Measurements from ENCODE around the gene ACTN1.

Gene ACTN1

DNA sequence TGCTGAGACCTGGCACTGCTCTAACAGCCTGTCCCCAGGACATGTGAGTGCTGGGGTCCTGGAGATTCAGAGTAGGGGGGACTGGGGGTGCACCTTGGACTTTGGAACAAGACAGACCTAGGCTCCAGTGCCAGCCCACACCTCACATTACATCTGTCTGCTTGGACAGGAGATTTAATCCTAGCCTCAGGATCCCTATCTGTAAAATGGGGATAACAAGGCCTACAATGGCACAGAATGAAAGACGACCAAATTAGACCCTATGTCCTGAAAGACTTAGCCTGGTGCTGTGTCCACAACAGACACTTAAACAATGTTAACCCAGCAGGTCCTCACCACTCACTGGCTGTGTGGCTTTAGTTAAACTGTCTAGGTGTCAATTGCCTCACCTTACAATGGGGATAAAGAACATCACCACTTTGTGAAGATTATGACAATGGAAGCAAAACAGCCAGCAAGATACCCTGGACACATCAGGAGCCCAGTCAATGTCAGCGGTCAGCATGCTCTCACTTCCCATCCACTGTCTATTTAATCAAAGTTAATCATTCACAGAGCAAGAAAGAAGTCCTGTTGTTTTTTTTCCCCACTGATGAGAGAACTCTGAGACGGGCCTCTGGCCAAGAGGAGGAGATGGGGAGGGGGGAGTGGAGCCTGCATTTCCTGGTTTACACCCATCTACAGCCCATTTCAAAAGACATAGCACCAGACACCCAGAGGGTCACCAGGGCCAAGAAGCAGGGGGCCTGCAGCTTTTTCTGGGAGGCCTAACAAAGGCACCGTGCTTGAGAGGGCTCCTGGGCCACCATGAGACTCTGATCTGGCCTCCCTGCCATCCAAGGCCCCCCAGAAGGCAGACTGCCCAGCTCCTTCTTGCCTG lies 40.6 kb downstream of the ACTN1 start:
- ChIA-PET POLR2A (interaction anchor here (1.4 kb wide), 1 partner anchor 10 kb away, joined by 8 read pairs; no protein-coding TSS in a partner anchor), CTCF (no interaction called here)
- DNase-seq (ENCODE audit: extremely low spot score) = no peak
- no peak for TF ChIP-seq LEF1 (IDR thresholded peaks at IDR 0.05; ENCODE audit: borderline replicate concordance)
- no peak for TF ChIP-seq BHLHE40 (IDR thresholded peaks at IDR 0.05; ENCODE audit: borderline replicate concordance)
- no peak for TF ChIP-seq ELF4 (IDR thresholded peaks at IDR 0.05)
- no peak for TF ChIP-seq FOXA1 (IDR thresholded peaks at IDR 0.05)
- TF ChIP-seq FOXK2 (IDR thresholded peaks at IDR 0.05) = no peak
- no peak for TF ChIP-seq ZNF384 (IDR thresholded peaks at IDR 0.05)
- TF ChIP-seq PKNOX1 (IDR thresholded peaks at IDR 0.05) = no peak
- no peak for TF ChIP-seq SP1 (IDR thresholded peaks at IDR 0.05)
- TF ChIP-seq TARDBP (IDR thresholded peaks at IDR 0.05) = no peak
- no peak for TF ChIP-seq HDGF (IDR thresholded peaks at IDR 0.05; ENCODE audit: borderline replicate concordance)
- no peak for TF ChIP-seq FOXM1 (IDR thresholded peaks at IDR 0.05; ENCODE audit: borderline replicate concordance)
- no peak for TF ChIP-seq ARNT (IDR thresholded peaks at IDR 0.05)
- no peak for TF ChIP-seq NFRKB (IDR thresholded peaks at IDR 0.05)
- no peak for TF ChIP-seq L3MBTL2 (conservative IDR thresholded peaks at IDR 0.05)
- no peak for TF ChIP-seq CTBP1 (IDR thresholded peaks at IDR 0.05; ENCODE audit: borderline replicate concordance)
- TF ChIP-seq SUZ12 (IDR thresholded peaks at IDR 0.05) = no peak

DNA sequence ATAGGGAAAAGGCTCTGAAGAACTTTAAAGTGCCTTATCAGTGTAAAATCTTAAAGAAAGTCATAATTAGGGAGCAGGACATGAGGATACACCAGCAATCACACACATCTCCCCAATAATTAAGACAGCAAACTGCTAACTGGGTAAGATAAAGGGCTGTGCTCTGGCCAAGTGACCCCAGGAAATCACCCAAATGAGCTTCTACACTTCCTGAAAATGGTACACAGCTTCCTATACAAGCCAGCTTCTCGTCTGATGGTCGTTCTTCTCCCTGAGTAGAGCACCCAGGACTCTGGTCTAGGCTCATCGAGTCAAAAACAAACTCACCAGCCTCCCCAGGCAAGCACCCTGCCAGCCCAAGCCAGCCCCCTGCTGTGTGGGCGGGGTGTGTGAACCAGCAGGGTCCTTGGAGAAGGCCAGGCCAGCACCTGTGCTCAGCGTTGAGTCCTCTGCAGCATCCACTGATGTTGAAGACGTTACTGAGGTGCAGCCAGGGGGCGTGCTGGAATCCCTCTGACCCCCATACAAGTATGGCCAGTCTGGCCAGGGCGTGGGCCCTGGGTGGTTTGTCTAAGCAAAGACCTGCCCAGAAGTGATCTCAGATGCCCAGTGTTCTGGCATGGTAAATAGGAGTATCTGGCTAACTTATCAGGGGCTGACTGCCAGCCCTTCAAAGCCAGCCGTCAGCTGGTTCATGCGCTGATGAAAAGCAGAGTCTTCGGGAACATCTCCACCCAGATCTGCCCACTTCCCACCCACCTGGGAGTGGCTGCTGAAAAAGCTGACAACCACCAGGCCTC lies 41.4 kb downstream of the ACTN1 start:
- POLR2A ChIA-PET = no interaction called here
- no peak for DNase-seq (ENCODE audit: extremely low spot score)
- CTCF ChIA-PET = no interaction called here
- TF ChIP-seq FOXK2 (IDR thresholded peaks at IDR 0.05) (no peak), ARNT (IDR thresholded peaks at IDR 0.05) (no peak), PKNOX1 (IDR thresholded peaks at IDR 0.05) (no peak), SUZ12 (IDR thresholded peaks at IDR 0.05) (no peak), L3MBTL2 (conservative IDR thresholded peaks at IDR 0.05) (no peak), LEF1 (IDR thresholded peaks at IDR 0.05; ENCODE audit: borderline replicate concordance) (no peak), ELF4 (IDR thresholded peaks at IDR 0.05) (no peak), NFRKB (IDR thresholded peaks at IDR 0.05) (no peak), CTBP1 (IDR thresholded peaks at IDR 0.05; ENCODE audit: borderline replicate concordance) (no peak), TARDBP (IDR thresholded peaks at IDR 0.05) (no peak), BHLHE40 (IDR thresholded peaks at IDR 0.05; ENCODE audit: borderline replicate concordance) (no peak), SP1 (IDR thresholded peaks at IDR 0.05) (no peak), HDGF (IDR thresholded peaks at IDR 0.05; ENCODE audit: borderline replicate concordance) (no peak), ZNF384 (IDR thresholded peaks at IDR 0.05) (no peak), FOXM1 (IDR thresholded peaks at IDR 0.05; ENCODE audit: borderline replicate concordance) (no peak), FOXA1 (IDR thresholded peaks at IDR 0.05) (no peak)

GRCh38 chr14:68936980-68937379 lies 42.1 kb downstream of the ACTN1 start:
- POLR2A ChIA-PET = no interaction called here
- CTCF ChIA-PET = no interaction called here
- TF ChIP-seq CTBP1 (IDR thresholded peaks at IDR 0.05; ENCODE audit: borderline replicate concordance) = no peak
- TF ChIP-seq BHLHE40 (IDR thresholded peaks at IDR 0.05; ENCODE audit: borderline replicate concordance) = no peak
- peak; percentile 91 for TF ChIP-seq ZNF384 (IDR thresholded peaks at IDR 0.05)
- no peak for DNase-seq (ENCODE audit: extremely low spot score)

- TF ChIP-seq FOXA1 (IDR thresholded peaks at IDR 0.05) (no peak), SP1 (IDR thresholded peaks at IDR 0.05) (no peak), HDGF (IDR thresholded peaks at IDR 0.05; ENCODE audit: borderline replicate concordance) (no peak), ELF4 (IDR thresholded peaks at IDR 0.05) (no peak), TARDBP (IDR thresholded peaks at IDR 0.05) (no peak), SUZ12 (IDR thresholded peaks at IDR 0.05) (no peak), LEF1 (IDR thresholded peaks at IDR 0.05; ENCODE audit: borderline replicate concordance) (no peak), L3MBTL2 (conservative IDR thresholded peaks at IDR 0.05) (no peak), FOXM1 (IDR thresholded peaks at IDR 0.05; ENCODE audit: borderline replicate concordance) (no peak), PKNOX1 (IDR thresholded peaks at IDR 0.05) (no peak)
- CTCF ChIA-PET = no interaction called here
- POLR2A ChIA-PET = no interaction called here
- no peak for DNase-seq (ENCODE audit: extremely low spot score)
Observed at GRCh38 chr14:68936476-68936875, 42.6 kb downstream of the ACTN1 start.

DNA sequence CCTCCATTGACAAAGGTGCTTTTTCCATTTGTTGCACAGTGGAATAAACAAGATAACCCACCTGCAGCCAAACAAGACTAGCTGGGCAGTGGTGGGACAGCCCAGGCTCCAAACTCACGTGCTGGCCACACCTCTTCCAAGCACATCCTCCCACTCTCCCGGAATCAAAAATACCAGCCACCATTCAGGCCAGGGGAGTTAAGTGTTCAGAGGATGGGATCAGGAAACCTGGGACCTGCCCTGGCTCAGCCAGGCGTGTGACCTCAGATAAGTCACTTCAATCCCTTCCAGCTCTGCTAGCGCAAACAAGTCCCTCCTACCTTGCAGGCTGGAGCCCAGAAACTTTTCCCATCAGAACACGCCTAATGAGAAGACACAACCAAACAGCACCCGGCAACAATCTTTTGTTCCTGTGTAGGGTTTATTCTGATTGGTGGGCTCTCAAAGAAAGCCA lies 43.3 kb downstream of the ACTN1 start:
- POLR2A ChIA-PET = no interaction called here
- TF ChIP-seq FOXA1 (IDR thresholded peaks at IDR 0.05) = no peak
- TF ChIP-seq BHLHE40 (IDR thresholded peaks at IDR 0.05; ENCODE audit: borderline replicate concordance) = no peak
- no peak for TF ChIP-seq L3MBTL2 (conservative IDR thresholded peaks at IDR 0.05)
- TF ChIP-seq FOXM1 (IDR thresholded peaks at IDR 0.05; ENCODE audit: borderline replicate concordance) = no peak
- TF ChIP-seq FOXK2 (IDR thresholded peaks at IDR 0.05) = no peak
- TF ChIP-seq LEF1 (IDR thresholded peaks at IDR 0.05; ENCODE audit: borderline replicate concordance) = no peak
- no peak for TF ChIP-seq ELF4 (IDR thresholded peaks at IDR 0.05)
- TF ChIP-seq ARNT (IDR thresholded peaks at IDR 0.05) = no peak
- no peak for TF ChIP-seq HDGF (IDR thresholded peaks at IDR 0.05; ENCODE audit: borderline replicate concordance)
- TF ChIP-seq SP1 (IDR thresholded peaks at IDR 0.05) = no peak
- TF ChIP-seq SUZ12 (IDR thresholded peaks at IDR 0.05) = no peak
- no peak for TF ChIP-seq NFRKB (IDR thresholded peaks at IDR 0.05)
- no peak for TF ChIP-seq CTBP1 (IDR thresholded peaks at IDR 0.05; ENCODE audit: borderline replicate concordance)
- no peak for TF ChIP-seq TARDBP (IDR thresholded peaks at IDR 0.05)
- TF ChIP-seq ZNF384 (IDR thresholded peaks at IDR 0.05) = no peak
- TF ChIP-seq PKNOX1 (IDR thresholded peaks at IDR 0.05) = no peak
- CTCF ChIA-PET = no interaction called here
- no peak for DNase-seq (ENCODE audit: extremely low spot score)
